Stomach (tissue), 4 donors: ENCODE results near the gene BRAF.

Experiments
- CTCF ChIP-seq, 7 experiments: fragments of 450-650 bp in 4 of 7; fragments of 200-600 bp in 3 of 7; sonication (generic) in 3 of 7; IDR thresholded peaks; one replicate each; pipeline ENCODE4 v1.5.1; 2016 to 2019; ENCODE audit warnings: antibody characterized with exemption in 7 of 7, control low read depth in 2 of 7, mild to moderate bottlenecking in 1 of 7
- POLR2A ChIP-seq, 4 donors: fragments of 450-650 bp; IDR thresholded peaks; one replicate each; pipeline ENCODE4 v1.6.1; 2016; ENCODE audit warnings: antibody characterized with exemption in 4 of 4, control low read depth in 2 of 4, mild to moderate bottlenecking in 1 of 4, moderate library complexity in 1 of 4
- POLR2AphosphoS5 ChIP-seq, 3 donors: sonication (generic); formaldehyde crosslinking; IDR thresholded peaks; one replicate each; pipeline ENCODE4 v1.6.1; 2016; ENCODE audit warnings: antibody characterized with exemption in 3 of 3

DNA sequence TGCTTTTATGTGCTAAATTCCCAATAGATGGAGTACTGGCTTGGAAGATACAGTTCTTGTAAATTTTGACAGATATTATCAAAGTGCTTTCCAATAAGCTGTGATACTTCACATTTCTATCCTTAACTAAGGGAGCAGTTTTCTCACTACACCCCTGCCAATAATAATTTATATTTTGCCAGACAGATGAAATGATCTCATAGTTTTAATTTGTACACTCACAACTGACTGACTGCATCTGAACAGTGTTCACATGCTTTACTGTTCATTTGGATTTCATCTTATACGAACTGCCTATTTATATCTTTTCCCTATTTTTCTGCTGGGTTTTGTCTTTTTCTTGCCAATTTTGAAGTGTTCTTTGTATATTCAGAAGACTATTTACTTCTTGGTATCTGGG is 96.0 kb downstream of the BRAF start:
- no peak for TF ChIP-seq CTCF (IDR thresholded peaks at IDR 0.05)
- TF ChIP-seq POLR2AphosphoS5 (IDR thresholded peaks at IDR 0.05), result no peak
- TF ChIP-seq POLR2A (IDR thresholded peaks at IDR 0.05), result no peak
